Activated CD8-positive, alpha-beta memory T cell treated with anti-CD3 and anti-CD28 coated beads for 48 hours (primary cell): Measurements from ENCODE around the gene ANAPC5.
"Not testable (repeated sequence)": the region's sequence is repeated elsewhere in the genome, so short reads cannot be mapped to it uniquely, and the experiment has no call there.

Experiments
- DNase-seq, 3 experiments: peaks; one replicate each; pipeline ENCODE4 v3.0.0-alpha.2; 2020; ENCODE audit warnings: low read depth in 2 of 3, low spot score in 2 of 3

Gene ANAPC5

GRCh38 chr12:121287267-121287954 is 64.8 kb downstream of the ANAPC5 start:
- DNase-seq = no peak

DNA sequence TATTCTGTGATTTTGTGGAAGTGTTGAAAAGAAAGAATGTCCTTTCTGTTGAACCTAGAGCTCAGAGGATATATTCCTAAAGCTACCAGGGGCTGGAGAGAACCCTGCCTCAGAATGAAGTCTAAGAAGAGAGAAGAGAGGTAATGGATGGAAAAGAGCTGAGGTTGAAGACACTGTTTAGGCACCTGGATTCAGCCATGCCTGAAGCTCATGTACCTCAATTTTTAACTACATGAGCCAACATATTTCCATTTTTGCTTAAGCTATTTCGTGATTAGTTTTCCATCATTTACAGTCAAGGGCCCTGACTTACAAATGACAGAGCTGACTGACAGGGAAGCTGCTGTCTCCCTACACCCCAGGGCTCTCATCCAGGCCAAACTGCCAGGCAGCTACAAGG is 66.4 kb downstream of the ANAPC5 start:
- no peak for DNase-seq

- DNase-seq = no peak
Observed at GRCh38 chr12:121284551-121285390, 67.4 kb downstream of the ANAPC5 start.

DNA sequence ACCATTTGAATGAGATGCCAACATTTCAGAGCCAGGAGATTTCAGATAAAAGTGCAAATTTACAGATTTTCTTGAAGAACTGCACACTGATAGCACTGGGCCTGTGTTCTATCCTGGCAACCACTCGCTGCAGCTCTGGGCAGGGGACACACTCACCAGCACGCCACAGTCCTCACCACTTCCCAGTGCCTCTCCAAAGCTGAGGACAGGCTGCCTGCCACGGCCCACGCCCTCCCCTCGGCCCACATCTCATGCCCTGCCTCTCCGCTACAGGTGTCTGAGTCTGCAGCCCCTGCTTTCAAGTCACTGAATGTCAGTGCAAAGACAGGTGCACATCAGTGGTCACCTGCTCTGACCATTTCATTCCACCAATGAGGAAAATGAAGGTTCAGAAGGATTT is 68.4 kb downstream of the ANAPC5 start:
- no peak for DNase-seq

DNA sequence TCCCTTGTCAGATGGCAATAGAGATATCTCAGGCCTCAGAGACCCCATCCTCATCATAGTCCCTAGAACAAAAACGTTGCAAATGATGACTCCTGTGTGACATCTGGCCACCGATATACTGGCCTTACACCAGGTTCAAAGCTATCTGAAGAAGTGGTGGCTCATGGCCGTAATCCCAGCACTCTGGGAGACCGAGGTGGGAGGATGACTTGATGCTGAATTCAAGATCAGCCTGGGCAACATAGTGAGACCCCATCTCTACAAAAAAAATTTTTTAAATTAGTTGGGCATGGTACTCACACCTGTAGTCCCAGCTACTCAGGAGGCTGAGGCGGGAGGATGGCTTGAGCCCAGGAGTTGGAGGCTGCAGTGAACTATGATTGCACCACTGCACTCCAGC is 68.8 kb downstream of the ANAPC5 start:
- DNase-seq = no peak

DNA sequence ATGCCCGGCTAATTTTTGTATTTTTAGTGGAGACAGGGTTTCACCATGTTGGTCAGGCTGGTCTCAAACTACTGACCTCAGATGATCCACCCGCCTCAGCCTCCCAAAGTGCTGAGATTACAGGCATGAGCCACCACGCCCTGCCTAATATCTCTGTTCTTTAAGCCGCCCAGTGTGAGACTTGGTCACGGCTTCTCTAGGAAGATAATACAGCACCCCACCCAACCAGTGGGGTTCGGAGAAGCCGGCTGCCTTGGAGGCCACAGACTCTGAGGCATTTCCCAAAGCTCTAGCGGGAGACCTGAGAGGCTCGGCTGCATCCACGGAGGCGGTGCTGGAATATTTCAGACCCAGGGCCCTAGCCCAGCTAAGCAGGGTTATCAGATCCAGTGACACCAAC is 69.3 kb downstream of the ANAPC5 start:
- not testable (repeated sequence) for DNase-seq

DNA sequence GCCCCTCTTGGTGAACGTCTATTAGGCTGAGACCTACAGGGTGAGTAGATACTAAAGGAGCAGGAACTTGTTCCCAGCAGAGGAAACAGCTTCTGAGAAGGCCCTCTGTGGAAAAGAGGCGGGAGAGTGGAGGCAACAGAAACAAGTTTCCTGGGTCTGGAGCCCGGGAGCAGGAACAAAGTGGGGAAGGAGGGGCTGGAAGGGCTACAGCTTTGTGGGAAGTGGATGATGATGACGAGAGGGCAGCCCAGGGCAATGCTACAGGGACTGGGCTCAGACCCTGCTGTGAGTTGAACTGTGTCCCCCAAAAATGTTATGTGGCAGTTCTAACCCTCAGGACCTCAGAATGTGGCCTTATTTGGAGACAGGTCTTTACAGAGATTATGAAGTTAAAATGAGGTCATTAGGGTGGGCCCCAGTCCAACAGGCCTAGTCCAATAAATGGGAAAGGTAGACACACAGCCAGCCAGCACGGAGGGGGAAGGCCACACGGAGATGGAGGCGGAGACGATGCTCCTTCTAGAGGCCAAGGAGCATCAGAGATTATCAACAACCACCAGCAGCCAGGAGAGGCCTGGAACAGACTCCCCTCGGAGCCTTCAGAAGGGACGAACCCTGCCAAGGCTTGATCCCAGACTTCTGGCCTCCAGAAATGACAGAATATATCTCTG is 70.0 kb downstream of the ANAPC5 start:
- no peak for DNase-seq

- not testable (repeated sequence) for DNase-seq
Observed at GRCh38 chr12:121281116-121281515, 71.1 kb downstream of the ANAPC5 start.

DNA sequence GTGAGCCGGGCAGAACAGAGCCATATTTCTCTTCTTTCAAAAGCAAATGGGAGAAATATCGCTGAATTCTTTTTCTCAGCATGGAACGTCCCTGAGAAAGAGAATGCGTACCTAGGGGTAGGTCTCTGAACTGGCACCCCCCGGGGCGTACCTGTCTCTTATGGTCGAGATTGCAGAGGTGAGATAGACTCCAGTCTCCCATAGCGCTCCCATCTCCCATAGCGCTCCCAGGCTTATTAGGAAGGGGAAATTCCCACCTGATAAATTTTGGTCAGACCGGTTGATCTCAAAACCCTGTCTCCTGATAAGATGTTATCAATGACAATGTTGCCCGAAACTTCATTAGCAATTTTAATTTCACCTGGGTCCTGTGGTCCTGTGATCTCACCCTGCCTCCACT is 71.7 kb downstream of the ANAPC5 start:
- DNase-seq = not testable (repeated sequence)

DNA sequence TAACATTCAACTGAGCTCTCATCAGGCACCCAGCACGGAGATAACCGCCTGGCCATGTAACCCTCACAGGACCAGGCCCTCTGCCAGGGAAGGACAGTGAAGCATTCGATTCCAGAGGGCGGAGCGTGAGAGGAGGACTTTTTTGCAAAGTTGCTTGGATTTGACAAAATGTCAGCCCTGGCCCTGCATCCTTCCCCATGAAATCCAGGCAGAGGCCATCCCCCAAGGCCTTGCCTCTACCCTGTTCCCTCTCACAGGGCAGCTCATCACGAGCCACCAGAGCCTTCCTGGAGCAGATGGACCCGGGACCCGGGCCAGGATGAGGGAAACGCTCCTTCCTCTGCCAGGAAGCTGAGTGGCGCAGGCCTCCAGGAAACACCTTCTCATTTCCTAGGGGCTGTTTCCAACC is 72.7 kb downstream of the ANAPC5 start:
- no peak for DNase-seq

- no peak for DNase-seq
Observed at GRCh38 chr12:121279071-121279375, 73.2 kb downstream of the ANAPC5 start.

GRCh38 chr12:121278169-121279070 is 73.8 kb downstream of the ANAPC5 start:
- DNase-seq = no peak

GRCh38 chr12:121277374-121277759 is 74.8 kb downstream of the ANAPC5 start:
- DNase-seq = no peak

DNA sequence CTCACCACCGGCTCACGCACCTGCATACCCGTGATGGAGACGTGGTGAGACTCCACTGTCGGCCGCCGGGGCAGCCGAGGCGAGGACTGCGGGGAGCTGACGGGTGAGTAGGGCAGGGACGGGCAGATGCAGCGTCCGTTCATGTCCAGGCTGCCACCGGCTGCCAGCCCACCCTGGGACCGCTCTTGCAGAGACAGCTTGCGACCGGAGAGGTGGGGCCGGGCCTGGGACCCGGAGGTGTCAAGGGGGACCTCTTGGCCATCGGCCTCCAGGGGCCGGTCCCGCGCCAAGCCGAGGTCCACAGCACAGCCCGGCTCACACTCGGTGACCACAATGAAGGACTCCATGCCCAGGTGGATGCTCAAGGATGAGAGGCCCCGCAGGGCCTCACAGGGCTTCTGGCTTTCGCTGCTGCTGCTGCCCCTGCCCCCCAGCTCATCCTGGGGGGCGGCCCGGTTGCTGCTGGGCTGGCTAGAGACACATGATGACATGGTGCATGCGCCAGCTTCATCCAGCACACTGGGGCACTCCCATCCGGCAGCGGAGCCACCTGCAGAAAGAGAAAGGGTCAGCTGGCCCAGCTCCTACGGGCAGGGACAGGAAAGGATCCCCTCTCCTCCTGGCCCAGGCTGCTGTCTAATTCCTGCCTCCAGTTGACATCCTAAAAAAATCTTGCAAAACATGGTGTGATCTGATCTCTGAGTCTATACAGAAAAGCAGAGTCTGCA is 78.0 kb downstream of the ANAPC5 start:
- DNase-seq = no peak

- no peak for DNase-seq
Observed at GRCh38 chr12:121273364-121273896, 78.8 kb downstream of the ANAPC5 start.

DNA sequence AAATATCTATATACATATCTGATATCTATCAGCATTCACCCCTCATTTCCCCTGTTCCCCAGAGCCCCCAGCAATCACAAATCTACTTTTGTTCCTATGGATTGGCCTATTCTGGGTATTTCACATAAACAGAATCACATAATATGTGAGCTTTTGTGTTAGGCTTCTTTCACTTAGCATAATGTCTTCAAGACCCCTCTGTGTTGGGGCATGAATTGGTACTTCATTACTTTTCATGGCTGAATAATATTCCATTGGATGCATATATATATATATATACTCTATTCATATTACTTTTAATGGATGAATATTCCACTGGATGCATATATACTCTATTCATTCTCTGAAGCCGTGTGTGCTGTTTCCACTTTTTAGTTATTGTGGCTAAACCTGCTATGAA is 84.4 kb downstream of the ANAPC5 start:
- no peak for DNase-seq

- DNase-seq = no peak
Observed at GRCh38 chr12:121264951-121265515, 87.2 kb downstream of the ANAPC5 start.

DNA sequence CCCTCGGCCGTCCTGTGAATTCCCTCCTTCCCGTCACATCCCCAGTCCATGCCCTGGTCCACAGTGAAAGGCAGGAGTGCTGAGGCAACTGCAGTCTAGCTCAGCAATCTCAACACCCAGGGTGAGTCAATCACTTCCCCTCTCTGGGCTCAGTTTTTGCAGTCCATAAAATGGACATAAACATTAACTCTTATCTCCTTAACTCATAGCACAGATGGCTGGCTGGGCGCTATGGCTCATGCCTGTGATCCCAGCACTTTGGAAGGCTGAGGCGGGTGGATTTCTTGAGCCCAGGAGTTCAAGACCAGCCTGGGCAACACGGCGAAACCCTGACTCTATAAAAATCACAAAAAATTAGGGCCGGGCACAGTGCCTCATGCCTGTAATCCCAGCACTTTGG is 88.1 kb downstream of the ANAPC5 start:
- DNase-seq = no peak

GRCh38 chr12:121263206-121263935 is 88.8 kb downstream of the ANAPC5 start:
- no peak for DNase-seq
